ENCODE measurements around the gene PARD3B. TPM values are rescaled to one million over a fixed set of nuclear protein-coding genes. Genes with fewer than 3 reads are reported as not detected.

Gene PARD3B
- total and polyA plus RNA-seq, 2 of the 13 experiments (the other 11 are each of a cell fraction or from before 2014, with no cell fraction given), result 0.71 to 2.3 TPM

DNA sequence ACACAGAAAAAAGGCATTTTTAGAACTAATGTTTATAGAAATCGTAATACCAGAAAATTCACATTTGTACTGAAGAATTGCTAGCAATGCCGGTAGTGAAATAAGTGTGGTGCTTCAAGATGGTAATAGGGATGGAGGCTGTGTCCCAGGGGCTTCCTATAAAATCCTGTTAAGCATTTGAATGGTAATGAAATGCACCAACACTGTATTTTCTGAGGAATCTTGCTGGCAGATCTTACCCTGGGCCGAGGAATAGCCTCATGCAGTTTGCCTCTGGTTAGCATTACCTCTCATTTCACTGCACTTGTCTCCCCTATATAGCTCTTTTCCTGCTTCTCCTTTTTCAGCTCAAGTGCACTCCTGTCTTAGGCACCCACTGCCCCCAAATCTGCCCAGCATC is 635.5 kb downstream of the PARD3B start:
- BruUV-seq (replicated peaks), result no TSS peak
- DNase-seq (ENCODE audit: low spot score) (no peak), ATAC-seq (no peak), FAIRE-seq (no peak)
- Histone ChIP-seq H3K27ac (ENCODE audit: extremely low read length, insufficient read depth, low read length) (no peak overlapping the region), H3K9me3 (ENCODE audit: low read length) (peaks cover 8% of the 10 kb centered on the region; the same call in 1 of the 2 replicates), H3K4me3 (replicated peaks in 1 of 3; ENCODE audit: insufficient read depth in 1 of 3, low read depth in 2 of 3, low read length in 3 of 3) (no peak overlapping the region), H3K4me2 (ENCODE audit: low read depth, low read length) (no peak overlapping the region), H4K20me1 (ENCODE audit: insufficient read depth, low read length) (no peaks in the 10 kb centered on the region), H3K4me1 (ENCODE audit: insufficient read depth, low read length) (no peaks in the 10 kb centered on the region), H3K27me3 (ENCODE audit: control insufficient read depth in 1 of 2, insufficient read depth in 2 of 2, low read length in 2 of 2) (no peaks in the 10 kb centered on the region), H3K79me2 (ENCODE audit: insufficient read depth, low read length) (no peaks in the 10 kb centered on the region), H3K36me3 (replicated peaks in 1 of 2; ENCODE audit: control insufficient read depth in 1 of 2, insufficient read depth in 2 of 2, low read length in 2 of 2) (no peaks in the 10 kb centered on the region), H2AFZ (ENCODE audit: low read length) (no peak overlapping the region), H3K9ac (ENCODE audit: insufficient read depth, low read depth, low read length) (no peak overlapping the region)
- intact Hi-C loops (cut with micrococcal nuclease; ENCODE audit: unreplicated experiment), result no loop called here
- POLR2A ChIA-PET, result no interaction called here
- no peak for TF ChIP-seq IKZF1 (IDR thresholded peaks at IDR 0.05)
- no peak for TF ChIP-seq CREB1 (IDR thresholded peaks at IDR 0.05)
- TF ChIP-seq CREB1 (CRISPR knock-in tag; IDR thresholded peaks at IDR 0.05), result no peak
- no peak for TF ChIP-seq MTF2 (CRISPR knock-in tag; IDR thresholded peaks at IDR 0.05; ENCODE audit: borderline replicate concordance)
- no peak for TF ChIP-seq ATF7 (IDR thresholded peaks at IDR 0.05)
- TF ChIP-seq ATF7 (CRISPR knock-in tag; IDR thresholded peaks at IDR 0.05), result no peak
- TF ChIP-seq, protein P1, sequence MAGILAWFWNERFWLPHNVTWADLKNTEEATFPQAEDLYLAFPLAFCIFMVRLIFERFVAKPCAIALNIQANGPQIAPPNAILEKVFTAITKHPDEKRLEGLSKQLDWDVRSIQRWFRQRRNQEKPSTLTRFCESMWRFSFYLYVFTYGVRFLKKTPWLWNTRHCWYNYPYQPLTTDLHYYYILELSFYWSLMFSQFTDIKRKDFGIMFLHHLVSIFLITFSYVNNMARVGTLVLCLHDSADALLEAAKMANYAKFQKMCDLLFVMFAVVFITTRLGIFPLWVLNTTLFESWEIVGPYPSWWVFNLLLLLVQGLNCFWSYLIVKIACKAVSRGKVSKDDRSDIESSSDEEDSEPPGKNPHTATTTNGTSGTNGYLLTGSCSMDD (CRISPR knock-in tag; IDR thresholded peaks at IDR 0.05), result no peak
- TF ChIP-seq TEAD2 (CRISPR knock-in tag; IDR thresholded peaks at IDR 0.05), result no peak
- TF ChIP-seq SMAD9 (CRISPR knock-in tag; IDR thresholded peaks at IDR 0.05), result no peak
- TF ChIP-seq NPAS2 (CRISPR knock-in tag; IDR thresholded peaks at IDR 0.05; ENCODE audit: borderline replicate concordance), result no peak
- TF ChIP-seq TCF7L2 (IDR thresholded peaks at IDR 0.05; ENCODE audit: low read depth, low read length), result no peak
- TF ChIP-seq, protein P2, sequence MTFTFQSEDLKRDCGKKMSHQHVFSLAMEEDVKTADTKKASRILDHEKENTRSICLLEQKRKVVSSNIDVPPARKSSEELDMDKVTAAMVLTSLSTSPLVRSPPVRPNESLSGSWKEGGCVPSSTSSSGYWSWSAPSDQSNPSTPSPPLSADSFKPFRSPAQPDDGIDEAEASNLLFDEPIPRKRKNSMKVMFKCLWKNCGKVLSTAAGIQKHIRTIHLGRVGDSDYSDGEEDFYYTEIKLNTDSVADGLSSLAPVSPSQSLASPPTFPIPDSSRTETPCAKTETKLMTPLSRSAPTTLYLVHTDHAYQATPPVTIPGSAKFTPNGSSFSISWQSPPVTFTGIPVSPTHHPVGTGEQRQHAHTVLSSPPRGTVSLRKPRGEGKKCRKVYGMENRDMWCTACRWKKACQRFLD (CRISPR knock-in tag; IDR thresholded peaks at IDR 0.05; ENCODE audit: borderline replicate concordance), result no peak
- CTCF ChIA-PET (ENCODE audit: low intra/inter-chr PET ratio, low total read pairs), result no interaction called here
- 56% methylated on average over 3 of the region's 3 CpGs for WGBS (ENCODE audit: low lambda C conversion rate)
- in situ Hi-C loops (cut with HindIII; ENCODE audit: extremely low pct_ligation_motif_present, low pct_unique_long_range_greater_than_20kb), result no loop called here

Data from HepG2 (cell line).